ENCODE data around the gene HNRNPUL2.

HNRNPUL2 gene

DNA sequence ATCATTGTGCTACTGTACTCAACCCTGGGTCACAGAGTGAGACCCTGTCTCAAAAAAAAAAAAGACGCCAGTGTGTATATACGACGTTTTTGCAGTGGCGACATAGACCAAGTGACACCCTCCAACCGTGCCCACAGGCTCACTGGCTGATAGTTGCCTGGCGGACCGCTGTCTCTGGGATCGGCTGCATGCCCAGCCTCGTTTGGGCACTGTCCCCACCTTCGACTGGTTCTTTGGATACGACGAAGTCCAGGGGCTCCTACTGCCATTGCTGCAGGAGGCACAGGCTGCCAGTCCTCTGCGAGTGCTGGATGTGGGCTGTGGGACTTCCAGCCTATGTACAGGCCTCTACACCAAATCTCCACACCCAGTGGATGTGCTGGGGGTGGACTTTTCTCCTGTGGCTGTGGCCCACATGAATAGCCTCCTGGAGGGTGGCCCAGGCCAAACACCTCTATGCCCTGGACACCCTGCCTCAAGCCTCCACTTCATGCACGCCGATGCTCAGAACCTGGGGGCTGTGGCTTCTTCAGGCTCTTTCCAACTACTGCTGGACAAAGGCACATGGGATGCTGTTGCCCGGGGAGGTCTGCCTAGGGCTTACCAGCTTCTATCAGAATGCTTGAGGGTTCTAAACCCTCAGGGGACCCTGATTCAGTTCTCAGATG, 60.9 kb downstream of the HNRNPUL2 start:
- DNase-seq (ENCODE audit: low read depth), result no peak

DNA sequence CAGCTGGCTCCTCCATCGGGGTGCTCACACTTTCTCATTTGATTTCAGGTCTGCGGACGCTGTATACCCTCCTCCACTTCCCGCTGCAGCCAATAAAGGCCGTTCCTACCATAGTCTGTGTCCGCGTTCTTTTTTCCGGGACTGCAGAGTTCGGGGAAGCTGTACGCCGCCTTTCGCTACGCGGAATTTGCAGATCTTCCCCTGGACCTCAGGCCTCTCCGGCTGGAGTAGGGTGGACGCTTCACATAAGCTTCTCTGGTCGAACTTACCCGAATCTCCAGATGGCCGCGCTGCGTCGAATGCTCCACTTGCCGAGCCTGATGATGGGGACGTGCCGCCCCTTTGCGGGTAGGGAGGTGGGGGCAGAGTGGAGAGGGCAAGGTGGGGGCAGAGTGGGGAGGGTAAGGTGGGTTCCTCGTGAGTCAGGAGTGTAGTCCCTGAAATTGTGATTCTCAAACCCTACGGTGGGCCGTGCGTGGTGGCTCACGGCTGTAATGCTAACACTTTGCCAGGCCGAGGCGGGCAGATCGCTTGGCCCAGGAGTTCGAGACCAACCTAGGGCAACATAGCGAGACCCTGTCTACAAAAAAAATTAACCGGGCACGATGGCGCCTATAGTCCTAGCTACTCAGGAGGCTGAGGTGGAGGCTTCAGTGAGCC, 61.5 kb downstream of the HNRNPUL2 start:
- peak; percentile 22 for DNase-seq (ENCODE audit: low read depth)

DNA sequence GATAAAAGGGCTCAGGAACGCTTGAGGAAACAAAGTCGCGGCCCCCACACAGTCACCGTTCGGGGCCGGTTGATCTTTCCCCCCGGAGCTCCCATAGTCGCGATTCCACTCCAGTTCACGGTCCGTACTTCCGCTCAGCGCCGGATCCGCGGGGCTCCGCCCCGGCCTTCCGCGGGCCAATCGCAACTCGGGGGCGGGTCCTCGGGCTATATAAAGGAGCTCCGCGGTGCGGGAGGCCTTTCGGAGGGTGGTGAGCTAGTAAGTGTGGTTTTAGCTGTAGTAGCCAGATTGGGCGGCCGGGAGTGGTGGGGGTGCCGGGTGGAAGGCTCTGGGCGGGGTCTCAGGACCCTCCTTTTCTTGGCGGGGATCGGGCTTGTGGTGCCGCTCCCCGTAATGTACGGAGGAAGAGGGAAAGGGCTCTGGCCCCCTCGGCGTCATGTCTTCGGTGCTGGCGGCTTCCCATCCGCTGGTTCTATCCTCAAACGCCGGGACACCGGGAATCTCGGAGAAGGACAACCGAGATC, 62.1 kb downstream of the HNRNPUL2 start, which contains the start of the genes C11orf98 and CSKMT:
C11orf98 (minus strand) TSS at position 136 of the 524 bp plus-strand sequence; CDS start at position 95, 41 bp downstream.
CSKMT (plus strand) TSS at position 238 of the 524 bp plus-strand sequence. CDS start 568 bp downstream, outside the sequence.
- peak; percentile 65 for DNase-seq (ENCODE audit: low read depth)

DNA sequence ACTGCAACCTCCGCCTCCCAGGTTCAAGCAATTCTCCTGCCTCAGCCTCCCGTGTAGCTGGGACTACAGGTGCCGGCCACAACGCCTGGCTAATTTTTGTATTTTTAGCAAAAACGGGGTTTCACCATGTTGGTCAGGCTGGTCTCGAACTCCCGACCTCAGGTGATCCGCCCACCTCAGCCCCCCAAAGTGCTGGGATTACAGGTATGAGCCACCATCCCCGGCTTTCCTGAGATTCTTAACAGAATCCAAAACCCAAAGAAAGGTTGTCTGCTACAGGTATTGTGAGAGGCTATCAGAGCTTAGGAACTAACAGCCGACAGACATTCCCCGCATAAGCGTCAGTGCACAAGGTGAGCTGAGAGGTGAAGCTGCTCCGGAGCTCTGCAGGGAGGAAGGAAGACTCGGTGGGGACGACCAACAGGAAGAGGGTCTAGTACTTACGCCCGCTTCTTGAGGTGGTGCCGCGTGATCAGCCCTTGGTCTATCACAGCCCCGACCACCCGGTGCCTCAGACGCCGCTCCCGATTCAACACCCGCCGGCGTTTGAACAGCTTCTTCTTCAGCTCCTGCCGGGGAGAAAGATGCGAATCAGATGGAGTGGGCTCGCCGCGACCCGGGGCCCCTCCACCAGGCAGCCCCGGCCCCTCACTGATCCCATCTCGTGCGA, 62.7 kb downstream of the HNRNPUL2 start:
- DNase-seq (ENCODE audit: low read depth), result no peak
